Measurements from ENCODE around the gene ADGRG7.

Gene ADGRG7

GRCh38 chr3:100641471-100642032 is 32.2 kb downstream of the ADGRG7 start:
- no peak overlapping the region for H3K9ac ChIP-seq (ENCODE audit: low read depth, low read length, poor library complexity)
- H3K18ac ChIP-seq (ENCODE audit: low read length): no peak overlapping the region
- no peaks in the 10 kb centered on the region for H3K79me1 ChIP-seq (ENCODE audit: low read depth, low read length)
- H2BK15ac ChIP-seq (ENCODE audit: low read length): no peak overlapping the region
- no CpG with 5 or more reads among the region's 3 CpGs for WGBS, 2 donors (ENCODE audit: extremely low coverage in 2 of 2, insufficient read length in 2 of 2, insufficient replicate concordance in 1 of 2)
- DNase-seq (ENCODE audit: low spot score): no peak
- no peak overlapping the region for H2AK5ac ChIP-seq (ENCODE audit: low read depth, low read length)
- H3K4ac ChIP-seq (ENCODE audit: low read length): no peak overlapping the region
- H4K91ac ChIP-seq (ENCODE audit: low read depth, low read length, poor library complexity): no peak overlapping the region
- H3K9me3 ChIP-seq (replicated peaks in 1 of 2; ENCODE audit: control insufficient read depth in 2 of 2, insufficient read depth in 1 of 2, low read depth in 1 of 2, low read length in 2 of 2): no peaks in the 10 kb centered on the region
- no peak overlapping the region for H2BK120ac ChIP-seq (ENCODE audit: low read depth, low read length)
- H3K4me2 ChIP-seq (ENCODE audit: insufficient read depth, low read length, poor library complexity, severe bottlenecking): no peak overlapping the region
- H3K4me1 ChIP-seq (ENCODE audit: control insufficient read depth in 2 of 2, insufficient read depth in 1 of 2, low read depth in 1 of 2, low read length in 2 of 2): no peaks in the 10 kb centered on the region
- no peak overlapping the region for H3K4me3 ChIP-seq (ENCODE audit: low read length in 2 of 2)
- no peak overlapping the region for H3K23ac ChIP-seq (ENCODE audit: low read depth, low read length, poor library complexity)
- H2BK12ac ChIP-seq (ENCODE audit: low read length): no peak overlapping the region
- no peak overlapping the region for H3K14ac ChIP-seq (ENCODE audit: low read length)
- no peak overlapping the region for H2BK5ac ChIP-seq (ENCODE audit: low read length)
- H3K27me3 ChIP-seq (ENCODE audit: control insufficient read depth in 3 of 3, insufficient read depth in 3 of 3, low read depth in 1 of 3, low read length in 3 of 3): no peaks in the 10 kb centered on the region
- no peak overlapping the region for H3K27ac ChIP-seq (replicated peaks; ENCODE audit: low read length)
- H4K8ac ChIP-seq (ENCODE audit: low read depth, low read length): no peak overlapping the region
- H3K36me3 ChIP-seq (replicated peaks in 1 of 2; ENCODE audit: control insufficient read depth in 2 of 2, insufficient read depth in 2 of 2, low read length in 2 of 2): no peaks in the 10 kb centered on the region
- no peak overlapping the region for H2AFZ ChIP-seq (ENCODE audit: low read length)

- DNase-seq (ENCODE audit: low spot score): no peak
- Histone ChIP-seq H3K27me3 (ENCODE audit: control insufficient read depth in 3 of 3, insufficient read depth in 3 of 3, low read depth in 1 of 3, low read length in 3 of 3) (no peaks in the 10 kb centered on the region), H3K9me3 (replicated peaks in 1 of 2; ENCODE audit: control insufficient read depth in 2 of 2, insufficient read depth in 1 of 2, low read depth in 1 of 2, low read length in 2 of 2) (no peaks in the 10 kb centered on the region), H2BK5ac (ENCODE audit: low read length) (no peak overlapping the region), H3K79me1 (ENCODE audit: low read depth, low read length) (no peaks in the 10 kb centered on the region), H3K14ac (ENCODE audit: low read length) (no peak overlapping the region), H3K36me3 (replicated peaks in 1 of 2; ENCODE audit: control insufficient read depth in 2 of 2, insufficient read depth in 2 of 2, low read length in 2 of 2) (no peaks in the 10 kb centered on the region), H2BK12ac (ENCODE audit: low read length) (no peak overlapping the region), H2AK5ac (ENCODE audit: low read depth, low read length) (no peak overlapping the region), H3K18ac (ENCODE audit: low read length) (no peak overlapping the region), H3K4me2 (ENCODE audit: insufficient read depth, low read length, poor library complexity, severe bottlenecking) (no peak overlapping the region), H3K9ac (ENCODE audit: low read depth, low read length, poor library complexity) (no peak overlapping the region), H3K4ac (ENCODE audit: low read length) (no peak overlapping the region), H2AFZ (ENCODE audit: low read length) (no peak overlapping the region), H3K4me1 (ENCODE audit: control insufficient read depth in 2 of 2, insufficient read depth in 1 of 2, low read depth in 1 of 2, low read length in 2 of 2) (no peaks in the 10 kb centered on the region), H3K4me3 (ENCODE audit: low read length in 2 of 2) (no peak overlapping the region), H2BK120ac (ENCODE audit: low read depth, low read length) (no peak overlapping the region), H4K8ac (ENCODE audit: low read depth, low read length) (no peak overlapping the region), H4K91ac (ENCODE audit: low read depth, low read length, poor library complexity) (no peak overlapping the region), H3K27ac (replicated peaks; ENCODE audit: low read length) (no peak overlapping the region), H2BK15ac (ENCODE audit: low read length) (no peak overlapping the region), H3K23ac (ENCODE audit: low read depth, low read length, poor library complexity) (no peak overlapping the region)
- no CpG with 5 or more reads among the region's 3 CpGs for WGBS, 2 donors (ENCODE audit: extremely low coverage in 2 of 2, insufficient read length in 2 of 2, insufficient replicate concordance in 1 of 2)
Observed at GRCh38 chr3:100645913-100646312, 36.5 kb downstream of the ADGRG7 start.

DNA sequence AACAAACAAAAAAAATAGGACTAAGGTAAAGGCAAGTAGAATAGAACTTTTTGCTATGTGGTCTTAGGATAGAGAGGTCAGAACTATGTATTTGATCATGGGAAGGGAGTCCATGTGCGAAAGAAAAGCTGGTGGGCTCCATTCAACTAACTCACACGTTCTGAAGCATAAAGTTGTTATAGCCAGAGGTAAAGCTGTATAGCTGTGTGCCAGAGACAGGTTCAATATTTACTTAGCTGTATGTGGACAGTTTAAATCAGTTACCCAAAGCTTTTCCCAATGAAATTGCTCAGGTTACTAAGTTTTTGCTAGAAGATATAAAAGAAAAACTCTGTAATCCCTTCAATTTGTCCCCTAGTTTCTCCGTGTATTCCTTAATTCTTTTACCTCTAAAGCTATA is 37.8 kb downstream of the ADGRG7 start:
- no peak overlapping the region for H2BK5ac ChIP-seq (ENCODE audit: low read length)
- WGBS, 2 donors (ENCODE audit: extremely low coverage in 2 of 2, insufficient read length in 2 of 2, insufficient replicate concordance in 1 of 2): no CpG with 5 or more reads among the region's 3 CpGs

GRCh38 chr3:100647657-100648056 is 38.3 kb downstream of the ADGRG7 start:
- Histone ChIP-seq H3K18ac (ENCODE audit: low read length) (no peak overlapping the region), H2BK120ac (ENCODE audit: low read depth, low read length) (no peak overlapping the region), H3K79me1 (ENCODE audit: low read depth, low read length) (no peaks in the 10 kb centered on the region), H3K4me2 (ENCODE audit: insufficient read depth, low read length, poor library complexity, severe bottlenecking) (no peak overlapping the region), H3K4me3 (ENCODE audit: low read length in 2 of 2) (no peak overlapping the region), H3K9ac (ENCODE audit: low read depth, low read length, poor library complexity) (no peak overlapping the region), H3K27ac (replicated peaks; ENCODE audit: low read length) (no peak overlapping the region), H2BK12ac (ENCODE audit: low read length) (no peak overlapping the region), H3K23ac (ENCODE audit: low read depth, low read length, poor library complexity) (no peak overlapping the region), H3K4ac (ENCODE audit: low read length) (no peak overlapping the region), H4K91ac (ENCODE audit: low read depth, low read length, poor library complexity) (no peak overlapping the region), H3K27me3 (ENCODE audit: control insufficient read depth in 3 of 3, insufficient read depth in 3 of 3, low read depth in 1 of 3, low read length in 3 of 3) (no peaks in the 10 kb centered on the region), H3K36me3 (replicated peaks in 1 of 2; ENCODE audit: control insufficient read depth in 2 of 2, insufficient read depth in 2 of 2, low read length in 2 of 2) (no peaks in the 10 kb centered on the region), H2BK5ac (ENCODE audit: low read length) (no peak overlapping the region), H3K14ac (ENCODE audit: low read length) (no peak overlapping the region), H2AK5ac (ENCODE audit: low read depth, low read length) (no peak overlapping the region), H2BK15ac (ENCODE audit: low read length) (no peak overlapping the region), H3K4me1 (ENCODE audit: control insufficient read depth in 2 of 2, insufficient read depth in 1 of 2, low read depth in 1 of 2, low read length in 2 of 2) (no peaks in the 10 kb centered on the region), H4K8ac (ENCODE audit: low read depth, low read length) (no peak overlapping the region), H2AFZ (ENCODE audit: low read length) (no peak overlapping the region), H3K9me3 (replicated peaks in 1 of 2; ENCODE audit: control insufficient read depth in 2 of 2, insufficient read depth in 1 of 2, low read depth in 1 of 2, low read length in 2 of 2) (no peaks in the 10 kb centered on the region)
- no peak for DNase-seq (ENCODE audit: low spot score)
- WGBS, 2 donors (ENCODE audit: extremely low coverage in 2 of 2, insufficient read length in 2 of 2, insufficient replicate concordance in 1 of 2): no CpG with 5 or more reads among the region's 1 CpG

More for the DNA sequence above, 37.8 kb downstream of the ADGRG7 start:
- DNase-seq (ENCODE audit: low spot score): no peak
- H3K9ac ChIP-seq (ENCODE audit: low read depth, low read length, poor library complexity): no peak overlapping the region
- H3K27me3 ChIP-seq (ENCODE audit: control insufficient read depth in 3 of 3, insufficient read depth in 3 of 3, low read depth in 1 of 3, low read length in 3 of 3): no peaks in the 10 kb centered on the region
- no peak overlapping the region for H3K23ac ChIP-seq (ENCODE audit: low read depth, low read length, poor library complexity)
- no peak overlapping the region for H3K4ac ChIP-seq (ENCODE audit: low read length)
- H3K4me1 ChIP-seq (ENCODE audit: control insufficient read depth in 2 of 2, insufficient read depth in 1 of 2, low read depth in 1 of 2, low read length in 2 of 2): no peaks in the 10 kb centered on the region
- H3K36me3 ChIP-seq (replicated peaks in 1 of 2; ENCODE audit: control insufficient read depth in 2 of 2, insufficient read depth in 2 of 2, low read length in 2 of 2): no peaks in the 10 kb centered on the region
- H3K4me3 ChIP-seq (ENCODE audit: low read length in 2 of 2): no peak overlapping the region
- H3K79me1 ChIP-seq (ENCODE audit: low read depth, low read length): no peaks in the 10 kb centered on the region
- H4K91ac ChIP-seq (ENCODE audit: low read depth, low read length, poor library complexity): no peak overlapping the region
- H2BK15ac ChIP-seq (ENCODE audit: low read length): no peak overlapping the region
- no peak overlapping the region for H2BK120ac ChIP-seq (ENCODE audit: low read depth, low read length)
- no peak overlapping the region for H3K4me2 ChIP-seq (ENCODE audit: insufficient read depth, low read length, poor library complexity, severe bottlenecking)
- no peak overlapping the region for H2AK5ac ChIP-seq (ENCODE audit: low read depth, low read length)
- H4K8ac ChIP-seq (ENCODE audit: low read depth, low read length): no peak overlapping the region
- H2BK12ac ChIP-seq (ENCODE audit: low read length): no peak overlapping the region
- H3K9me3 ChIP-seq (replicated peaks in 1 of 2; ENCODE audit: control insufficient read depth in 2 of 2, insufficient read depth in 1 of 2, low read depth in 1 of 2, low read length in 2 of 2): no peaks in the 10 kb centered on the region
- H2AFZ ChIP-seq (ENCODE audit: low read length): no peak overlapping the region
- no peak overlapping the region for H3K18ac ChIP-seq (ENCODE audit: low read length)
- no peak overlapping the region for H3K27ac ChIP-seq (replicated peaks; ENCODE audit: low read length)
- H3K14ac ChIP-seq (ENCODE audit: low read length): no peak overlapping the region
